ENCODE results near the gene ADAMTSL1.

DNA sequence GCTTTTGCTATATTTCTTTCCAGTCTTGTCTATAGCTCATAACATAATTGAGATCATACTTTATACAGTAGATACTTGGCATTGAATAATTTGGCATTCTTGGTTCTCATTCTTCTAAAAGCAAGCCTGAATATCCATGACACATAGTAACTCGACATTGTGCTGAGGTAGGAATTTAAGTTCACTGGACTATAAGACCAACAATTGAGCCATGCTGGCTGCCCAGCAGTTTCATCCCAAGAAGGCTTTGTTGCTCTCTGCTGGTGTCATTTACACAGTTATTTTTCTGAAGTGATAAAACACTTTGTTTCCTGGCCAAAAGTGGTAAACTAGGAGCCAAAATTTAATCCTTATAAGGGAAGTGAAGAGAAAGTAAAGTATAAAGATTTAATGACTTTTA, 192.0 kb downstream of the ADAMTSL1 start:
- TF ChIP-seq CTCF (IDR thresholded peaks at IDR 0.05) (no peak), POLR2A (IDR thresholded peaks at IDR 0.05) (no peak)

Measured in right lobe of liver (tissue), 4 donors.